Fibroblast of lung (primary cell): Measurements from ENCODE around the gene KCNC3. TPM values are rescaled to one million over a fixed set of nuclear protein-coding genes. Genes with fewer than 3 reads are reported as not detected.

Experiments
- DNase-seq, 2 donors: peaks; one replicate each; pipeline versions ENCODE4 v3.0.0 to v3.0.0-alpha.2; 2010; ENCODE audit warnings: low read depth in 2 of 2
- H2AFZ ChIP-seq: 2 replicates; pipeline ENCODE4 v1.5.1; 2012; ENCODE audit warnings: low read length, control low read depth, inconsistent platforms
- H3K27ac ChIP-seq: 2 replicates; pipeline ENCODE4 v1.5.1; 2011; ENCODE audit warnings: low read length, control low read depth; ENCODE audit not compliant: insufficient read depth
- H3K27me3 ChIP-seq: 2 replicates; pipeline ENCODE4 v1.5.1; 2011; ENCODE audit warnings: mild to moderate bottlenecking, low read length; ENCODE audit not compliant: control insufficient read depth, insufficient read depth
- H3K36me3 ChIP-seq: 2 replicates; pipeline ENCODE4 v1.5.1; 2011; ENCODE audit warnings: low read length; ENCODE audit not compliant: control insufficient read depth, insufficient read depth
- H3K4me1 ChIP-seq: 2 replicates; pipeline ENCODE4 v1.5.1; 2011; ENCODE audit warnings: low read length; ENCODE audit not compliant: control insufficient read depth, insufficient read depth; ENCODE audit errors: extremely low read depth
- H3K4me2 ChIP-seq: 2 replicates; pipeline ENCODE4 v1.5.1; 2011; ENCODE audit warnings: low read length, control low read depth; ENCODE audit not compliant: insufficient read depth; ENCODE audit errors: extremely low read depth
- H3K4me3 ChIP-seq, 4 experiments: fragments of 200-600 bp in 1 of 4; sonication (generic) in 1 of 4; replicated peaks in 1 of 4; 2 replicates each; pipeline ENCODE4 v1.5.1; 2011 to 2016; ENCODE audit warnings: low read length in 4 of 4, low read depth in 3 of 4, mild to moderate bottlenecking in 3 of 4, control low read depth in 2 of 4, inconsistent platforms in 1 of 4, mixed read lengths in 1 of 4; ENCODE audit not compliant: insufficient read depth in 1 of 4; ENCODE audit errors: control extremely low read depth in 1 of 4
- H3K79me2 ChIP-seq: 2 replicates; pipeline ENCODE4 v1.5.1; 2012; ENCODE audit warnings: mild to moderate bottlenecking, low read length, inconsistent platforms; ENCODE audit not compliant: control insufficient read depth, insufficient read depth
- H3K9ac ChIP-seq: 2 replicates; pipeline ENCODE4 v1.5.1; 2011; ENCODE audit warnings: mild to moderate bottlenecking, low read length, control low read depth; ENCODE audit not compliant: insufficient read depth
- H3K9me3 ChIP-seq: 2 replicates; pipeline ENCODE4 v1.5.1; 2012; ENCODE audit warnings: low read depth, low read length; ENCODE audit not compliant: control insufficient read depth, insufficient read depth
- H4K20me1 ChIP-seq: 2 replicates; pipeline ENCODE4 v1.5.1; 2011; ENCODE audit warnings: low read length; ENCODE audit not compliant: control insufficient read depth, insufficient read depth; ENCODE audit errors: extremely low read depth
- EZH2 ChIP-seq: IDR thresholded peaks from 2 replicates; pipeline ENCODE4 v1.5.1; 2012; ENCODE audit warnings: low read length, control low read depth, mild to moderate bottlenecking; ENCODE audit errors: missing control alignments
- polyA plus RNA-seq, 2 donors: library from polyadenylated mRNA; depleted of rRNA in 1 of 2; stranded (reverse) in 1 of 2; unstranded in 1 of 2; fragments of >200 nt; gene quantifications; 2 replicates each; pipeline ENCODE4 v1.2.1, GENCODE V29; 2011 to 2012; ENCODE audit warnings: missing spikeins in 1 of 2
- total RNA-seq: library from RNA; depleted of rRNA; stranded (reverse); fragments of >200 nt; gene quantifications from 2 replicates; pipeline ENCODE4 v1.2.1, GENCODE V29; 2014
- TF ChIP-seq, protein P1 (sequence below), 2 donors: IDR thresholded peaks in 1 of 2; conservative IDR thresholded peaks in 1 of 2; 1 replicate in 1 of 2; 2 replicates in 1 of 2; pipeline ENCODE4 v1.5.1; 2011 to 2012; ENCODE audit warnings: low read length in 2 of 2, control low read depth in 1 of 2, inconsistent platforms in 1 of 2, low read depth in 1 of 2, mild to moderate bottlenecking in 1 of 2

The KCNC3 gene
- total and polyA plus RNA-seq, 2 donors (not counting 1 experiment from before 2014, with no cell fraction given) = under 0.01 to 0.01 TPM

DNA sequence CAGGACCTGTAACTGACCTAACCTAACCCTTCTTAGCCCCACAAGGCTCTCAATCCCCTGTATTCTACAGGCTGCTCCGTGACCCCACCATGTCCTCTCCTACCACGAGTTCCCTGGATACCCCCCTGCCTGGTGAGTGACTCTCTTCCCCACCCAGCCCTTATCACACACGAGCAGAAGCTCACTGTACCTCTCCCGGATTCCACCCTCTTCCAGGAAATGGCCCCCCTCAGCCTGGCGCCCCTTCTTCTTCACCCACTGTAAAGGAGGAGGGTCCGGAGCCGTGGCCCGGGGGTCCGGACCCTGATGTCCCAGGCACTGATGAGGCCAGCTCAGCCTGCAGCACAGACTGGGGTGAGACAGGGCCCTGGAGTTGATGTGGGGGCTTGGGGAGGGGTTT, 48.3 kb upstream of the KCNC3 start:
- no peak for TF ChIP-seq EZH2
- TF ChIP-seq, protein P1, sequence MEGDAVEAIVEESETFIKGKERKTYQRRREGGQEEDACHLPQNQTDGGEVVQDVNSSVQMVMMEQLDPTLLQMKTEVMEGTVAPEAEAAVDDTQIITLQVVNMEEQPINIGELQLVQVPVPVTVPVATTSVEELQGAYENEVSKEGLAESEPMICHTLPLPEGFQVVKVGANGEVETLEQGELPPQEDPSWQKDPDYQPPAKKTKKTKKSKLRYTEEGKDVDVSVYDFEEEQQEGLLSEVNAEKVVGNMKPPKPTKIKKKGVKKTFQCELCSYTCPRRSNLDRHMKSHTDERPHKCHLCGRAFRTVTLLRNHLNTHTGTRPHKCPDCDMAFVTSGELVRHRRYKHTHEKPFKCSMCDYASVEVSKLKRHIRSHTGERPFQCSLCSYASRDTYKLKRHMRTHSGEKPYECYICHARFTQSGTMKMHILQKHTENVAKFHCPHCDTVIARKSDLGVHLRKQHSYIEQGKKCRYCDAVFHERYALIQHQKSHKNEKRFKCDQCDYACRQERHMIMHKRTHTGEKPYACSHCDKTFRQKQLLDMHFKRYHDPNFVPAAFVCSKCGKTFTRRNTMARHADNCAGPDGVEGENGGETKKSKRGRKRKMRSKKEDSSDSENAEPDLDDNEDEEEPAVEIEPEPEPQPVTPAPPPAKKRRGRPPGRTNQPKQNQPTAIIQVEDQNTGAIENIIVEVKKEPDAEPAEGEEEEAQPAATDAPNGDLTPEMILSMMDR (conservative IDR thresholded peaks at IDR 0.05 in 1 of 2, IDR thresholded peaks at IDR 0.05 in 1 of 2; ENCODE audit: low read depth in 1 of 2, low read length in 2 of 2) = no peak
- Histone ChIP-seq H3K79me2 (no peaks in the 10 kb centered on the region), H3K9ac (no peak overlapping the region), H3K4me1 (no peaks in the 10 kb centered on the region), H3K4me3 (no peak overlapping the region), H3K9me3 (no peaks in the 10 kb centered on the region), H3K27me3 (no peaks in the 10 kb centered on the region), H3K27ac (no peak overlapping the region), H2AFZ (no peak overlapping the region), H4K20me1 (no peaks in the 10 kb centered on the region), H3K4me2 (no peak overlapping the region), H3K36me3 (peaks cover 27% of the 10 kb centered on the region)
- DNase-seq = no peak

GRCh38 chr19:50377051-50377461, 47.9 kb upstream of the KCNC3 start:
- H2AFZ ChIP-seq = no peak overlapping the region
- TF ChIP-seq, protein P1 (conservative IDR thresholded peaks at IDR 0.05 in 1 of 2, IDR thresholded peaks at IDR 0.05 in 1 of 2; ENCODE audit: low read depth in 1 of 2, low read length in 2 of 2) = no peak
- TF ChIP-seq EZH2 = no peak
- H3K4me2 ChIP-seq = peak overlapping the region; percentile 13
- no peaks in the 10 kb centered on the region for H4K20me1 ChIP-seq
- peak overlapping the region in 3 of 4 experiments; percentile 18 to 38 (median 33) for H3K4me3 ChIP-seq
- no peak overlapping the region for H3K27ac ChIP-seq
- no peak for DNase-seq
- H3K9me3 ChIP-seq = no peaks in the 10 kb centered on the region
- no peaks in the 10 kb centered on the region for H3K79me2 ChIP-seq
- H3K27me3 ChIP-seq = no peaks in the 10 kb centered on the region
- H3K9ac ChIP-seq = no peak overlapping the region
- H3K4me1 ChIP-seq = no peaks in the 10 kb centered on the region
- peaks cover 24% of the 10 kb centered on the region for H3K36me3 ChIP-seq

DNA sequence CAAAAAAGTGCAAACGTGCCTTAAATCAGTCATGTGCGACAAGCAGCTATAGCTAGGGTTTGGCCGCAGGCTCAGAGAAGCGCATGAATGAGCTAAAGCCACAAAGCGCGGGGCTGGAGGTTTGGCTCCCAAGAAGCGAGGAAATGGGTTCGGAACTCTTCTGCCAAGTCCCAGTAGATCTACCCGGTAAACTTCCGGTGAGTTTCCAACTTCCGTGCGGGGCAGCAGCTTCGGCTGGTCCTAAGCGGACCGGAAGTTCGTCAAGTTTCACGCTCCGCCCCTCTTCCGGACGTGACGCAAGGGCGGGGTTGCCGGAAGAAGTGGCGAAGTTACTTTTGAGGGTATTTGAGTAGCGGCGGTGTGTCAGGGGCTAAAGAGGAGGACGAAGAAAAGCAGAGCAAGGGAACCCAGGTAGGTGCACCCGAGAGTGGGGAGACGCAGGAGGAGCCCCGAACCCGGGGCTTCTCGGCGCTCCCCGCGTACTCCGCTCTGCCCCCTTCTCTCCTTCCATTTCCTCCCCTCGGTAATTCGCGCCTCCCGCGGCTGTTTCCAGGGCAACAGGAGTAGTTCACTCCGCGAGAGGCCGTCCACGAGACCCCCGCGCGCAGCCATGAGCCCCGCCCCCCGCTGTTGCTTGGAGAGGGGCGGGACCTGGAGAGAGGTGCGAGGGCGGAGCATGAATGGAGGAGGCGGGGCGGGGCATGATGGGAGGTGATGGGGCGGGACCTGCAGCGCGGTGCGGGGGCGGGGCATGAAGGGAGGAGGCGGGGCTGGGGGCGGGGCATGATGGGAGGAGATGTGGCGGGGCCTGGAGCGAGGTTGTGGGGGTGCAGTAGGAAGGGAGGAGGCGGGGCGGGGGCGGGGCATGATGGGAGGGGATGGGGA, 47.2 kb upstream of the KCNC3 start, which contains the start of gene NR1H2:
NR1H2 (plus strand) TSS at position 292 of the 885 bp plus-strand sequence. CDS start 1,149 bp downstream, outside the sequence.
- H4K20me1 ChIP-seq = no peaks in the 10 kb centered on the region
- peak within 1 kb of the TSS; percentile 90 for H2AFZ ChIP-seq
- peak within 1 kb of the TSS; percentile 62 to 97 (median 76) for H3K4me3 ChIP-seq
- peaks cover 19% of the 10 kb centered on the region for H3K36me3 ChIP-seq
- no peaks in the 10 kb centered on the region for H3K79me2 ChIP-seq
- H3K27ac ChIP-seq = peak within 1 kb of the TSS; percentile 99
- no peaks in the 10 kb centered on the region for H3K4me1 ChIP-seq
- peak within 1 kb of the TSS; percentile 93 for H3K4me2 ChIP-seq
- H3K27me3 ChIP-seq = no peaks in the 10 kb centered on the region
- TF ChIP-seq, protein P1 (conservative IDR thresholded peaks at IDR 0.05 in 1 of 2, IDR thresholded peaks at IDR 0.05 in 1 of 2; ENCODE audit: low read depth in 1 of 2, low read length in 2 of 2) = no peak
- TF ChIP-seq EZH2 = no peak
- peak; percentile 98 to 99 for DNase-seq
- peak within 1 kb of the TSS; percentile 93 for H3K9ac ChIP-seq
- no peaks in the 10 kb centered on the region for H3K9me3 ChIP-seq
